OCI-LY7 (cell line): Measurements from ENCODE around the gene CDC34.

Experiments
- EZH2phosphoT487 ChIP-seq: fragments of 200-600 bp; sonication (generic); IDR thresholded peaks from 2 replicates; pipeline ENCODE4 v1.6.1; 2018; ENCODE audit warnings: low read depth, borderline replicate concordance, mild to moderate bottlenecking, mixed run types, antibody characterized with exemption, low read length, moderate library complexity, mixed read lengths
- TF ChIP-seq, protein P1 (sequence below): fragments of 200-600 bp; sonication (generic); conservative IDR thresholded peaks from 2 replicates; pipeline ENCODE4 v1.5.1; 2014; ENCODE audit warnings: mild to moderate bottlenecking, antibody characterized with exemption, low read length, moderate library complexity, mixed read lengths

- TF ChIP-seq, protein P1, sequence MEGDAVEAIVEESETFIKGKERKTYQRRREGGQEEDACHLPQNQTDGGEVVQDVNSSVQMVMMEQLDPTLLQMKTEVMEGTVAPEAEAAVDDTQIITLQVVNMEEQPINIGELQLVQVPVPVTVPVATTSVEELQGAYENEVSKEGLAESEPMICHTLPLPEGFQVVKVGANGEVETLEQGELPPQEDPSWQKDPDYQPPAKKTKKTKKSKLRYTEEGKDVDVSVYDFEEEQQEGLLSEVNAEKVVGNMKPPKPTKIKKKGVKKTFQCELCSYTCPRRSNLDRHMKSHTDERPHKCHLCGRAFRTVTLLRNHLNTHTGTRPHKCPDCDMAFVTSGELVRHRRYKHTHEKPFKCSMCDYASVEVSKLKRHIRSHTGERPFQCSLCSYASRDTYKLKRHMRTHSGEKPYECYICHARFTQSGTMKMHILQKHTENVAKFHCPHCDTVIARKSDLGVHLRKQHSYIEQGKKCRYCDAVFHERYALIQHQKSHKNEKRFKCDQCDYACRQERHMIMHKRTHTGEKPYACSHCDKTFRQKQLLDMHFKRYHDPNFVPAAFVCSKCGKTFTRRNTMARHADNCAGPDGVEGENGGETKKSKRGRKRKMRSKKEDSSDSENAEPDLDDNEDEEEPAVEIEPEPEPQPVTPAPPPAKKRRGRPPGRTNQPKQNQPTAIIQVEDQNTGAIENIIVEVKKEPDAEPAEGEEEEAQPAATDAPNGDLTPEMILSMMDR = no peak
- TF ChIP-seq EZH2phosphoT487 = no peak
Observed at GRCh38 chr19:554817-555216, 23.3 kb downstream of the CDC34 start.
